ENCODE data around the gene KIAA1671. TPM values are rescaled to one million over a fixed set of nuclear protein-coding genes. Genes with fewer than 3 reads are reported as not detected.

Gene KIAA1671
- 8.9 to 12.4 TPM (median 11.2 TPM) in 5 replicates for total RNA-seq (2022; extraction: Qiagen RNA extraction)

GRCh38 chr22:24951942-24952836 lies at the start of gene KIAA1671:
Gene KIAA1671, plus strand, starts transcription at chr22:24952716. Its CDS starts 75,284 bp downstream, at chr22:25028000.

GRCh38 chr22:25199731-25200520 lies 247.4 kb downstream of the KIAA1671 start, which contains the start of gene CRYBB3:
Gene CRYBB3, plus strand, starts transcription at chr22:25199858. Its CDS starts 1,539 bp downstream, at chr22:25201397.

GRCh38 chr22:25219211-25219689 lies 266.7 kb downstream of the KIAA1671 start, which contains the start of gene CRYBB2:
Gene CRYBB2, plus strand, starts transcription at chr22:25219639. Its CDS starts 1,791 bp downstream, at chr22:25221430.

Other genes starting within 250 kb of the KIAA1671 start
- gene PIWIL3, start 178.0 kb upstream of the KIAA1671 start, total RNA-seq (2022; extraction: Qiagen RNA extraction) = not detected in 5 replicates
- 0.24 to 0.76 TPM (median 0.58 TPM) in 5 replicates for gene SGSM1, start 146.5 kb upstream of the KIAA1671 start, total RNA-seq (2022; extraction: Qiagen RNA extraction)
- gene LHFPL7, start 6.0 kb upstream of the KIAA1671 start, total RNA-seq (2022; extraction: Qiagen RNA extraction) = not detected in 5 replicates
- not detected in 5 replicates for gene CRYBB3, start 247.1 kb downstream of the KIAA1671 start, total RNA-seq (2022; extraction: Qiagen RNA extraction)

All from A549 treated with Mapracorat at 1 μM for 4 hours (cell line).